Measurements from ENCODE around the gene DLX4. TPM values are rescaled to one million over a fixed set of nuclear protein-coding genes. Genes with fewer than 3 reads are reported as not detected.

The DLX4 gene
- total RNA-seq, result not detected in 2 replicates

GRCh38 chr17:49969134-49969759, at the start of gene DLX4:
Gene DLX4, plus strand, starts transcription at chr17:49969190. Its CDS starts 279 bp downstream, at chr17:49969469.

GRCh38 chr17:49995055-49995738, 26.2 kb downstream of the DLX4 start, which contains the start of gene DLX3:
Gene DLX3, minus strand, starts transcription at chr17:49995224. Its CDS starts 226 bp downstream, at chr17:49994998.

Other genes starting within 250 kb of the DLX4 start
- gene FAM117A, start 205.1 kb upstream of the DLX4 start, total RNA-seq, result 3.6 and 12.0 TPM in 2 replicates
- 16.4 and 20.8 TPM in 2 replicates for gene KAT7, start 180.5 kb upstream of the DLX4 start, total RNA-seq
- not detected in 2 replicates for gene TAC4, start 121.1 kb upstream of the DLX4 start, total RNA-seq
- gene DLX3, start 26.0 kb downstream of the DLX4 start, total RNA-seq, result not detected in 2 replicates
- 90.3 and 108 TPM in 2 replicates for gene ITGA3, start 86.9 kb downstream of the DLX4 start, total RNA-seq
- gene PDK2, start 126.2 kb downstream of the DLX4 start, total RNA-seq, result 24.6 and 28.0 TPM in 2 replicates
- 2.3 and 8.9 TPM in 2 replicates for gene SAMD14, start 161.0 kb downstream of the DLX4 start, total RNA-seq
- gene PPP1R9B, start 181.5 kb downstream of the DLX4 start, total RNA-seq, result 33.8 and 39.2 TPM in 2 replicates
- gene SGCA, start 196.8 kb downstream of the DLX4 start, total RNA-seq, result not detected in 2 replicates
- gene COL1A1, start 232.4 kb downstream of the DLX4 start, total RNA-seq, result 3,370 and 3,473 TPM in 2 replicates

Data from cardiac atrium fibroblast (primary cell).